Ishikawa (cell line): ENCODE measurements around the gene CHAF1B.

Experiments
- CEBPB ChIP-seq: IDR thresholded peaks from 2 replicates; pipeline ENCODE4 v1.6.1; 2012
- CREB1 ChIP-seq: IDR thresholded peaks from 2 replicates; pipeline ENCODE4 v1.6.1; 2012; ENCODE audit warnings: low read depth
- EP300 ChIP-seq: IDR thresholded peaks from 2 replicates; pipeline ENCODE4 v1.6.1; 2012; ENCODE audit warnings: borderline replicate concordance
- FOXM1 ChIP-seq: IDR thresholded peaks from 2 replicates; pipeline ENCODE4 v1.6.1; 2012; ENCODE audit warnings: low read depth, borderline replicate concordance
- TAF1 ChIP-seq: IDR thresholded peaks from 2 replicates; pipeline ENCODE4 v1.6.1; 2012; ENCODE audit warnings: low read depth, mild to moderate bottlenecking
- TEAD4 ChIP-seq: IDR thresholded peaks from 2 replicates; pipeline ENCODE4 v1.6.1; 2012
- YY1 ChIP-seq: IDR thresholded peaks from 2 replicates; pipeline ENCODE4 v1.6.1; 2012; ENCODE audit warnings: low read depth
- TF ChIP-seq, protein P1 (sequence below): IDR thresholded peaks from 2 replicates; pipeline ENCODE4 v1.6.1; 2012
- TF ChIP-seq, protein P2 (sequence below): IDR thresholded peaks from 2 replicates; pipeline ENCODE4 v1.6.1; 2012
- TF ChIP-seq, protein P3 (sequence below): IDR thresholded peaks from 2 replicates; pipeline ENCODE4 v1.6.1; 2012; ENCODE audit warnings: low read depth, mild to moderate bottlenecking

DNA sequence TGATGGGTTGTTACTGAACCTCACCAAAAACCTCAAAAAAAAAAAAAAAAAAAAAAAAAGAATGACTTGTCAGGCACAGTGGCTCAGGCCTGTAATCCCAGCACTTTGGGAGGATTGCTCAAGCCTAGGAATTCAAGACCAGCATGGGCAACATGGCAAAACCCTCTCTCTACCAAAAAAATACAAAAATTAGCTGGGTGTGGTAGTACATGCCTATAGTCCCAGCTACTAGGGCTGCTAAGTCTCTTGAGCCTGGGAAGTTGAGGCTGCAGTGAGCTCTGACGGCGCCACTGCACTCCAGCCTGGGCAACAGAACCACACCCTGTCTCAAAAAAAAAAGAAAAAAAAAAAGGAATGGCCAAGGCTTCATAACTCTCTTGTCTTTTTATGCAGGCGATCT lies 11.1 kb downstream of the CHAF1B start:
- TF ChIP-seq, protein P1, sequence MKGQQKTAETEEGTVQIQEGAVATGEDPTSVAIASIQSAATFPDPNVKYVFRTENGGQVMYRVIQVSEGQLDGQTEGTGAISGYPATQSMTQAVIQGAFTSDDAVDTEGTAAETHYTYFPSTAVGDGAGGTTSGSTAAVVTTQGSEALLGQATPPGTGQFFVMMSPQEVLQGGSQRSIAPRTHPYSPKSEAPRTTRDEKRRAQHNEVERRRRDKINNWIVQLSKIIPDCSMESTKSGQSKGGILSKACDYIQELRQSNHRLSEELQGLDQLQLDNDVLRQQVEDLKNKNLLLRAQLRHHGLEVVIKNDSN, result no peak
- TF ChIP-seq CEBPB, result no peak
- no peak for TF ChIP-seq TAF1
- TF ChIP-seq, protein P2, sequence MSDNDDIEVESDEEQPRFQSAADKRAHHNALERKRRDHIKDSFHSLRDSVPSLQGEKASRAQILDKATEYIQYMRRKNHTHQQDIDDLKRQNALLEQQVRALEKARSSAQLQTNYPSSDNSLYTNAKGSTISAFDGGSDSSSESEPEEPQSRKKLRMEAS, result no peak
- no peak for TF ChIP-seq TEAD4
- TF ChIP-seq, protein P3, sequence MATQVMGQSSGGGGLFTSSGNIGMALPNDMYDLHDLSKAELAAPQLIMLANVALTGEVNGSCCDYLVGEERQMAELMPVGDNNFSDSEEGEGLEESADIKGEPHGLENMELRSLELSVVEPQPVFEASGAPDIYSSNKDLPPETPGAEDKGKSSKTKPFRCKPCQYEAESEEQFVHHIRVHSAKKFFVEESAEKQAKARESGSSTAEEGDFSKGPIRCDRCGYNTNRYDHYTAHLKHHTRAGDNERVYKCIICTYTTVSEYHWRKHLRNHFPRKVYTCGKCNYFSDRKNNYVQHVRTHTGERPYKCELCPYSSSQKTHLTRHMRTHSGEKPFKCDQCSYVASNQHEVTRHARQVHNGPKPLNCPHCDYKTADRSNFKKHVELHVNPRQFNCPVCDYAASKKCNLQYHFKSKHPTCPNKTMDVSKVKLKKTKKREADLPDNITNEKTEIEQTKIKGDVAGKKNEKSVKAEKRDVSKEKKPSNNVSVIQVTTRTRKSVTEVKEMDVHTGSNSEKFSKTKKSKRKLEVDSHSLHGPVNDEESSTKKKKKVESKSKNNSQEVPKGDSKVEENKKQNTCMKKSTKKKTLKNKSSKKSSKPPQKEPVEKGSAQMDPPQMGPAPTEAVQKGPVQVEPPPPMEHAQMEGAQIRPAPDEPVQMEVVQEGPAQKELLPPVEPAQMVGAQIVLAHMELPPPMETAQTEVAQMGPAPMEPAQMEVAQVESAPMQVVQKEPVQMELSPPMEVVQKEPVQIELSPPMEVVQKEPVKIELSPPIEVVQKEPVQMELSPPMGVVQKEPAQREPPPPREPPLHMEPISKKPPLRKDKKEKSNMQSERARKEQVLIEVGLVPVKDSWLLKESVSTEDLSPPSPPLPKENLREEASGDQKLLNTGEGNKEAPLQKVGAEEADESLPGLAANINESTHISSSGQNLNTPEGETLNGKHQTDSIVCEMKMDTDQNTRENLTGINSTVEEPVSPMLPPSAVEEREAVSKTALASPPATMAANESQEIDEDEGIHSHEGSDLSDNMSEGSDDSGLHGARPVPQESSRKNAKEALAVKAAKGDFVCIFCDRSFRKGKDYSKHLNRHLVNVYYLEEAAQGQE, result no peak
- TF ChIP-seq EP300, result no peak
- no peak for TF ChIP-seq YY1
- TF ChIP-seq FOXM1, result no peak
- no peak for TF ChIP-seq CREB1
